ENCODE data around the gene ASPA.

The ASPA gene

GRCh38 chr17:3535253-3535995 is 59.6 kb downstream of the ASPA start:
- DNase-seq: peak; percentile 54 to 61

- DNase-seq: no peak
Measured at GRCh38 chr17:3536716-3537115, 60.9 kb downstream of the ASPA start.

GRCh38 chr17:3539881-3540540 is 64.2 kb downstream of the ASPA start:
- DNase-seq: no peak

GRCh38 chr17:3542410-3543088 is 66.8 kb downstream of the ASPA start:
- DNase-seq: no peak

GRCh38 chr17:3543453-3543852 is 67.7 kb downstream of the ASPA start:
- no peak for DNase-seq

- no peak for DNase-seq
Measured at GRCh38 chr17:3544365-3544764, 68.6 kb downstream of the ASPA start.

- DNase-seq: no peak
Measured at GRCh38 chr17:3545151-3545550, 69.4 kb downstream of the ASPA start.

- no peak for DNase-seq
Measured at GRCh38 chr17:3546521-3546920, 70.7 kb downstream of the ASPA start.

GRCh38 chr17:3546997-3547396 is 71.2 kb downstream of the ASPA start:
- DNase-seq: no peak

GRCh38 chr17:3547628-3548027 is 71.8 kb downstream of the ASPA start:
- no peak for DNase-seq

- DNase-seq: no peak
Measured at GRCh38 chr17:3549610-3550162, 73.9 kb downstream of the ASPA start.

GRCh38 chr17:3551189-3551588 is 75.4 kb downstream of the ASPA start:
- no peak for DNase-seq

GRCh38 chr17:3552916-3553315 is 77.1 kb downstream of the ASPA start:
- no peak for DNase-seq

Measured in CD4-positive, alpha-beta T cell treated with Interferon alpha-2 for 1 hour (primary cell).